ENCODE results near the gene RAPH1. TPM values are rescaled to one million over a fixed set of nuclear protein-coding genes. Genes with fewer than 3 reads are reported as not detected.

Gene RAPH1
- total RNA-seq, 1 experiment from 2014 or later: 114 TPM

DNA sequence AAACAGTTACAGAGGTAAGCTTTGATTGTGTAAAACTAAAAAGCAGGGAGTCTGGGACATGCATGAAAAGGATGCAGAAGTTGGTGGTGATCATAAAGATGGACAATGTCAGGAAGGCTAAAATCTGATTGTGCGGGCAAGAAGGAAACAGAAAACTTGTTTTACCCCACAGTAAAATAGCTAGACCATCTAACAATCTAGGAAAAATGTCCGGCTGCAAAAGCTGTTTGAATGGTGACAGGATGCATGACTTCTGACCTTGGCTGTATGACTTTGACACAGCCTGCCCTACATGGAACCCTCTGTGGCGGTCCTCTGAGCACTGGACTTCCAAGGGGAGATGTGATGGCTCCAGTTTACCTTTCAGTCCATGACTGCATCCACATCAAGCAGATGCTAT, 93.6 kb downstream of the RAPH1 start:
- H3K27me3 Mint-ChIP-seq (ENCODE audit: insufficient read depth, unreplicated experiment): no peaks in the 10 kb centered on the region
- no peaks in the 10 kb centered on the region for H3K4me1 ChIP-seq
- H3K27ac Mint-ChIP-seq (ENCODE audit: unreplicated experiment): no peak overlapping the region
- H3K4me3 Mint-ChIP-seq (ENCODE audit: unreplicated experiment): no peak overlapping the region
- peaks cover 6% of the 10 kb centered on the region for H3K4me1 Mint-ChIP-seq (ENCODE audit: low read depth, unreplicated experiment)
- no peaks in the 10 kb centered on the region for H3K9me3 Mint-ChIP-seq (ENCODE audit: unreplicated experiment)
- no peaks in the 10 kb centered on the region for H3K27me3 ChIP-seq (replicated peaks; ENCODE audit: control insufficient read depth, insufficient read depth, low read length)
- TF ChIP-seq CTCF (IDR thresholded peaks at IDR 0.05; ENCODE audit: insufficient read depth in 1 of 2, low read depth in 1 of 2, low read length in 1 of 2, severe bottlenecking in 1 of 2, unreplicated experiment in 1 of 2): no peak
- CTCF ChIA-PET: no interaction called here
- no peaks in the 10 kb centered on the region for H3K9me3 ChIP-seq
- H3K36me3 Mint-ChIP-seq (ENCODE audit: insufficient read depth, unreplicated experiment): peaks cover 97% of the 10 kb centered on the region
- POLR2A ChIA-PET: no interaction called here
- peaks cover 9% of the 10 kb centered on the region for H3K36me3 ChIP-seq (ENCODE audit: control insufficient read depth, insufficient read depth, low read length)
- no peak overlapping the region for H3K4me3 ChIP-seq (ENCODE audit: low read depth, low read length)
- BruUV-seq (replicated peaks): no TSS peak
- no peak for DNase-seq
- intact Hi-C loops (cut with micrococcal nuclease; ENCODE audit: unreplicated experiment): no loop called here

- Mint-ChIP-seq H3K36me3 (ENCODE audit: insufficient read depth, unreplicated experiment) (peaks cover 92% of the 10 kb centered on the region), H3K4me1 (ENCODE audit: low read depth, unreplicated experiment) (peaks cover 6% of the 10 kb centered on the region), H3K9me3 (ENCODE audit: unreplicated experiment) (no peaks in the 10 kb centered on the region), H3K27me3 (ENCODE audit: insufficient read depth, unreplicated experiment) (no peaks in the 10 kb centered on the region), H3K27ac (ENCODE audit: unreplicated experiment) (no peak overlapping the region), H3K4me3 (ENCODE audit: unreplicated experiment) (no peak overlapping the region)
- no peak for DNase-seq
- Histone ChIP-seq H3K36me3 (ENCODE audit: control insufficient read depth, insufficient read depth, low read length) (peaks cover 7% of the 10 kb centered on the region), H3K9me3 (no peaks in the 10 kb centered on the region), H3K27me3 (replicated peaks; ENCODE audit: control insufficient read depth, insufficient read depth, low read length) (no peaks in the 10 kb centered on the region), H3K4me1 (no peaks in the 10 kb centered on the region), H3K4me3 (ENCODE audit: low read depth, low read length) (no peak overlapping the region)
- CTCF ChIA-PET: interaction anchor here (0.8 kb wide), 1 partner anchor 132 kb away, joined by 4 read pairs; no protein-coding TSS in a partner anchor
- no TSS peak for BruUV-seq (replicated peaks)
- intact Hi-C loops (cut with micrococcal nuclease; ENCODE audit: unreplicated experiment): no loop called here
- POLR2A ChIA-PET: no interaction called here
- TF ChIP-seq CTCF (IDR thresholded peaks at IDR 0.05; ENCODE audit: insufficient read depth in 1 of 2, low read depth in 1 of 2, low read length in 1 of 2, severe bottlenecking in 1 of 2, unreplicated experiment in 1 of 2): no peak
These were observed 94.4 kb downstream of the RAPH1 start for GRCh38 chr2:203440671-203441070.

GRCh38 chr2:203438528-203438927, 96.6 kb downstream of the RAPH1 start:
- intact Hi-C loops (cut with micrococcal nuclease; ENCODE audit: unreplicated experiment): no loop called here
- Histone ChIP-seq H3K4me1 (no peaks in the 10 kb centered on the region), H3K27me3 (replicated peaks; ENCODE audit: control insufficient read depth, insufficient read depth, low read length) (no peaks in the 10 kb centered on the region), H3K36me3 (ENCODE audit: control insufficient read depth, insufficient read depth, low read length) (peaks cover 3% of the 10 kb centered on the region), H3K4me3 (ENCODE audit: low read depth, low read length) (no peak overlapping the region), H3K9me3 (no peaks in the 10 kb centered on the region)
- Mint-ChIP-seq H3K4me3 (ENCODE audit: unreplicated experiment) (no peak overlapping the region), H3K4me1 (ENCODE audit: low read depth, unreplicated experiment) (peaks cover 6% of the 10 kb centered on the region), H3K27me3 (ENCODE audit: insufficient read depth, unreplicated experiment) (no peaks in the 10 kb centered on the region), H3K27ac (ENCODE audit: unreplicated experiment) (peak overlapping the region; percentile 13), H3K36me3 (ENCODE audit: insufficient read depth, unreplicated experiment) (peaks cover 83% of the 10 kb centered on the region), H3K9me3 (ENCODE audit: unreplicated experiment) (no peaks in the 10 kb centered on the region)
- BruUV-seq (replicated peaks): no TSS peak
- no peak for DNase-seq
- CTCF ChIA-PET: no interaction called here
- POLR2A ChIA-PET: no interaction called here
- TF ChIP-seq CTCF (IDR thresholded peaks at IDR 0.05; ENCODE audit: insufficient read depth in 1 of 2, low read depth in 1 of 2, low read length in 1 of 2, severe bottlenecking in 1 of 2, unreplicated experiment in 1 of 2): no peak

Measured in Caco-2 (cell line).